H1 (cell line): ENCODE results near the gene SRPK3. TPM values are rescaled to one million over a fixed set of nuclear protein-coding genes. Genes with fewer than 3 reads are reported as not detected.

Experiments
- CTCF ChIA-PET: fragments of 300-600 bp; sonication (Branson Sonifier 250); formaldehyde crosslinking; loops from one replicate; lab custom pipeline; 2021; ENCODE audit not compliant: partially characterized antibody; lab: Charles Lee
- POLR2A ChIA-PET: fragments of 300-600 bp; sonication (Branson Sonifier 250); formaldehyde crosslinking; loops from one replicate; lab custom pipeline; 2021; ENCODE audit warnings: inconsistent platforms; ENCODE audit not compliant: partially characterized antibody; lab: Charles Lee
- DNase-seq, 2 experiments: peaks; one replicate each; pipeline versions ENCODE4 v3.0.0 to v3.0.0-alpha.2; 2010 to 2022; ENCODE audit warnings: low spot score in 2 of 2, low read depth in 1 of 2, mixed read lengths in 1 of 2
- FAIRE-seq: peaks from 2 replicates; lab custom pipeline; 2011; peaks lifted over from hg19 to GRCh38; lab: Jason Lieb, UNC
- H2AFZ ChIP-seq: 2 replicates; pipeline ENCODE4 v1.8.1; 2012; ENCODE audit warnings: low read length, inconsistent platforms
- H2AK5ac ChIP-seq: 2 replicates; pipeline ENCODE4 v1.6.1; 2013; ENCODE audit warnings: low read depth, low read length
- H2BK120ac ChIP-seq: replicated peaks from 2 replicates; pipeline ENCODE3; 2013; ENCODE audit warnings: low read depth, low read length, inconsistent platforms
- H2BK12ac ChIP-seq: 2 replicates; pipeline ENCODE4 v1.6.1; 2013; ENCODE audit warnings: low read depth, low read length
- H2BK15ac ChIP-seq: 2 replicates; pipeline ENCODE4 v1.6.1; 2013; ENCODE audit warnings: low read length
- H2BK20ac ChIP-seq: 2 replicates; pipeline ENCODE4 v1.6.1; 2013; ENCODE audit warnings: low read length
- H2BK5ac ChIP-seq: 2 replicates; pipeline ENCODE4 v1.6.1; 2013; ENCODE audit warnings: low read depth, low read length
- H3K14ac ChIP-seq: 2 replicates; pipeline ENCODE4 v1.6.1; 2013; ENCODE audit warnings: inconsistent platforms; ENCODE audit not compliant: insufficient read length
- H3K18ac ChIP-seq: 2 replicates; pipeline ENCODE4 v1.6.1; 2013; ENCODE audit warnings: low read length; ENCODE audit errors: extremely low read depth
- H3K23ac ChIP-seq: 2 replicates; pipeline ENCODE4 v1.6.1; 2013; ENCODE audit warnings: inconsistent platforms; ENCODE audit not compliant: insufficient read length
- H3K23me2 ChIP-seq: 2 replicates; pipeline ENCODE4 v1.6.1; 2013; ENCODE audit warnings: low read depth, low read length
- H3K27ac ChIP-seq: 2 replicates; pipeline ENCODE4 v1.6.1; 2011; ENCODE audit warnings: low read depth, low read length, inconsistent platforms
- H3K27me3 ChIP-seq, 4 experiments: replicated peaks in 1 of 4; 1 replicate in 1 of 4; 2 replicates in 3 of 4; pipeline versions ENCODE4 v1.6.1 to v1.8.1; 2011 to 2013; ENCODE audit warnings: low read length in 3 of 4, mild to moderate bottlenecking in 3 of 4, inconsistent platforms in 2 of 4, mixed read lengths in 2 of 4, moderate library complexity in 1 of 4; ENCODE audit not compliant: control insufficient read depth in 3 of 4, insufficient read depth in 3 of 4; ENCODE audit errors: extremely low read depth in 1 of 4
- H3K36me3 ChIP-seq, 4 experiments: 2 replicates each; pipeline versions ENCODE4 v1.6.1 to v1.8.1; 2011 to 2013; ENCODE audit warnings: mild to moderate bottlenecking in 4 of 4, low read length in 3 of 4, moderate library complexity in 2 of 4, control low read depth in 1 of 4, inconsistent platforms in 1 of 4; ENCODE audit not compliant: insufficient read depth in 4 of 4, control insufficient read depth in 2 of 4
- H3K4ac ChIP-seq: replicated peaks from 2 replicates; pipeline ENCODE3; 2013; ENCODE audit warnings: low read length, low read depth, mixed read lengths, inconsistent platforms; ENCODE audit not compliant: insufficient read length
- H3K4me1 ChIP-seq, 4 experiments: replicated peaks in 1 of 4; 1 replicate in 1 of 4; 2 replicates in 3 of 4; pipeline versions ENCODE4 v1.6.1 to v1.8.1; 2011 to 2013; ENCODE audit warnings: low read length in 3 of 4, inconsistent platforms in 2 of 4, mixed read lengths in 1 of 4; ENCODE audit not compliant: insufficient read depth in 4 of 4, control insufficient read depth in 3 of 4
- H3K4me2 ChIP-seq, 2 experiments: 2 replicates each; pipeline versions ENCODE4 v1.6.1 to v1.8.1; 2011 to 2013; ENCODE audit warnings: low read depth in 2 of 2, low read length in 2 of 2, control low read depth in 1 of 2, inconsistent platforms in 1 of 2, mild to moderate bottlenecking in 1 of 2; ENCODE audit not compliant: insufficient read depth in 1 of 2
- H3K4me3 ChIP-seq, 4 experiments: fragments of 200-600, 300-600 bp in 1 of 4; sonication (generic), shearing (Covaris generic), sonication (Bioruptor Twin) in 1 of 4; 2 replicates each; pipeline versions ENCODE4 v1.5.1 to v1.8.1; 2011 to 2016; ENCODE audit warnings: low read length in 4 of 4, low read depth in 3 of 4, control low read depth in 2 of 4, inconsistent platforms in 2 of 4, mild to moderate bottlenecking in 2 of 4, mixed read lengths in 1 of 4, moderate library complexity in 1 of 4; ENCODE audit not compliant: insufficient read depth in 2 of 4; ENCODE audit errors: extremely low read depth in 1 of 4
- H3K56ac ChIP-seq: replicated peaks from 2 replicates; pipeline ENCODE3; 2013; ENCODE audit warnings: low read depth, mild to moderate bottlenecking, mixed read lengths, low read length, inconsistent platforms; ENCODE audit not compliant: insufficient read length
- H3K79me1 ChIP-seq: 2 replicates; pipeline ENCODE4 v1.6.1; 2013; ENCODE audit warnings: low read depth, low read length, control low read depth
- H3K79me2 ChIP-seq, 2 experiments: 2 replicates each; pipeline versions ENCODE4 v1.6.1 to v1.8.1; 2012 to 2013; ENCODE audit warnings: low read length in 2 of 2, mild to moderate bottlenecking in 2 of 2, inconsistent platforms in 1 of 2; ENCODE audit not compliant: insufficient read depth in 2 of 2, control insufficient read depth in 1 of 2
- H3K9ac ChIP-seq, 4 experiments: replicated peaks in 1 of 4; 1 replicate in 1 of 4; 2 replicates in 3 of 4; pipeline versions ENCODE4 v1.6.1 to v1.8.1; 2011 to 2013; ENCODE audit warnings: low read depth in 3 of 4, low read length in 3 of 4, control low read depth in 2 of 4, mild to moderate bottlenecking in 2 of 4, moderate library complexity in 2 of 4, inconsistent platforms in 1 of 4; ENCODE audit errors: extremely low read depth in 1 of 4
- H3K9me3 ChIP-seq, 2 experiments: 2 replicates each; pipeline versions ENCODE4 v1.6.1 to v1.8.1; 2012 to 2013; ENCODE audit warnings: mild to moderate bottlenecking in 2 of 2, moderate library complexity in 2 of 2, control low read depth in 1 of 2, inconsistent platforms in 1 of 2, low read depth in 1 of 2, low read length in 1 of 2, mixed read lengths in 1 of 2; ENCODE audit not compliant: insufficient read depth in 2 of 2
- H4K20me1 ChIP-seq, 2 experiments: replicated peaks in 1 of 2; 2 replicates each; pipeline versions ENCODE3 to v1.8.1; 2011 to 2013; ENCODE audit warnings: inconsistent platforms in 2 of 2, low read length in 2 of 2, mild to moderate bottlenecking in 1 of 2; ENCODE audit not compliant: insufficient read depth in 2 of 2, control insufficient read depth in 1 of 2
- H4K5ac ChIP-seq: 2 replicates; pipeline ENCODE4 v1.6.1; 2013; ENCODE audit warnings: low read length, low read depth, mixed read lengths, inconsistent platforms; ENCODE audit not compliant: insufficient read length
- H4K8ac ChIP-seq: 2 replicates; pipeline ENCODE4 v1.8.0; 2013; ENCODE audit warnings: mild to moderate bottlenecking, moderate library complexity, low read length, inconsistent platforms; ENCODE audit not compliant: insufficient read depth; ENCODE audit errors: extremely low read depth
- H4K91ac ChIP-seq: replicated peaks from 2 replicates; pipeline ENCODE3; 2013; ENCODE audit warnings: low read length, mixed read lengths, inconsistent platforms; ENCODE audit not compliant: insufficient read length
- ATF3 ChIP-seq: IDR thresholded peaks from 2 replicates; pipeline ENCODE4 v1.6.1; 2011; ENCODE audit warnings: low read depth, mild to moderate bottlenecking, low read length; ENCODE audit not compliant: insufficient read depth
- CBX5 ChIP-seq: fragments of 300-800, 300-1000 bp; sonication (generic); IDR thresholded peaks from 2 replicates; pipeline ENCODE4 v1.7.1; 2016; ENCODE audit warnings: antibody characterized with exemption, low read length, low read depth
- CHD1 ChIP-seq: IDR thresholded peaks from 2 replicates; pipeline ENCODE4 v1.6.1; 2012; ENCODE audit warnings: low read depth, low read length, improper control_type of control experiment
- CREB1 ChIP-seq: IDR thresholded peaks from 2 replicates; pipeline ENCODE4 v1.6.1; 2012; ENCODE audit warnings: inconsistent platforms
- EP300 ChIP-seq, 2 experiments: IDR thresholded peaks; 1 replicate in 1 of 2; 2 replicates in 1 of 2; pipeline ENCODE4 v1.6.1; 2011 to 2012; ENCODE audit warnings: low read depth in 2 of 2, low read length in 2 of 2, mild to moderate bottlenecking in 2 of 2, borderline replicate concordance in 1 of 2, inconsistent platforms in 1 of 2, moderate library complexity in 1 of 2
- FOSL1 ChIP-seq: IDR thresholded peaks from 2 replicates; pipeline ENCODE4 v1.6.1; 2011; ENCODE audit warnings: mild to moderate bottlenecking, low read depth, low read length, moderate library complexity; ENCODE audit not compliant: insufficient read depth
- JUND ChIP-seq: IDR thresholded peaks from 2 replicates; pipeline ENCODE4 v1.6.1; 2011; ENCODE audit warnings: mild to moderate bottlenecking, improper control_type of control experiment, low read length
- KDM4A ChIP-seq: IDR thresholded peaks from one replicate; pipeline ENCODE4 v1.7.1; 2012; ENCODE audit warnings: low read depth, mild to moderate bottlenecking, moderate library complexity, low read length, inconsistent platforms; ENCODE audit not compliant: severe bottlenecking
- MAFK ChIP-seq: IDR thresholded peaks from 2 replicates; pipeline ENCODE4 v1.6.1; 2012; ENCODE audit warnings: low read depth, mild to moderate bottlenecking, improper control_type of control experiment, low read length
- POU5F1 ChIP-seq: IDR thresholded peaks from 2 replicates; pipeline ENCODE4 v1.6.1; 2011; ENCODE audit warnings: low read depth, mild to moderate bottlenecking, low read length, moderate library complexity
- RXRA ChIP-seq: IDR thresholded peaks from 2 replicates; pipeline ENCODE4 v1.6.1; 2011; ENCODE audit warnings: low read depth, mild to moderate bottlenecking, low read length, moderate library complexity; ENCODE audit not compliant: insufficient read depth
- SIX5 ChIP-seq: IDR thresholded peaks from 2 replicates; pipeline ENCODE4 v1.6.1; 2011; ENCODE audit warnings: mild to moderate bottlenecking, low read depth, low read length
- SRF ChIP-seq: IDR thresholded peaks from 2 replicates; pipeline ENCODE4 v1.6.1; 2011; ENCODE audit warnings: mild to moderate bottlenecking, low read depth, low read length, moderate library complexity
- TCF12 ChIP-seq: IDR thresholded peaks from 2 replicates; pipeline ENCODE4 v1.6.1; 2011; ENCODE audit warnings: low read depth, mild to moderate bottlenecking, low read length
- WGBS, 2 experiments: shearing (Covaris generic) in 1 of 2; methylation state at CpG; one replicate each; pipeline versions ENCODE4 v1.1.6 to v1.1.7; 2013 to 2015; ENCODE audit warnings: low lambda C conversion rate in 2 of 2, mixed read lengths in 2 of 2, inconsistent platforms in 1 of 2, low coverage in 1 of 2, missing lambda C conversion rate in 1 of 2; ENCODE audit not compliant: insufficient replicate concordance in 2 of 2, insufficient coverage in 1 of 2, insufficient read length in 1 of 2; ENCODE audit errors: extremely low coverage in 1 of 2, missing lambda C conversion rate in 1 of 2; 5-methylcytosine and 5-hydroxymethylcytosine counted together
- polyA plus RNA-seq, 7 experiments: library from polyadenylated mRNA; depleted of rRNA in 3 of 7; stranded (reverse) in 5 of 7; unstranded in 2 of 7; fragments of >200 nt in 5 of 7; fragments of 200-250 nt in 2 of 7; gene quantifications; 1 replicate in 5 of 7; 2 replicates in 1 of 7; 4 replicates in 1 of 7; pipeline versions ENCODE4 v1.2.1 to v1.2.3, GENCODE V29; 2011 to 2013; ENCODE audit warnings: missing spikeins in 2 of 7, mixed read lengths in 2 of 7
- total RNA-seq: library from RNA; stranded (reverse); fragmentation: NEBNext Ultra II Directional; extraction: Animal tissue kit (Norgen Biotek cat#: 25700); gene quantifications from 2 replicates; pipeline ENCODE4 v1.2.1, GENCODE V29; 2021

Gene SRPK3
- total and polyA plus RNA-seq, 2 of the 8 experiments (the other 6 are each of a cell fraction or from before 2014, with no cell fraction given) = not detected

GRCh38 chrX:153750127-153750774 is 30.6 kb upstream of the SRPK3 start:
- Histone ChIP-seq H3K27me3 (no peaks in the 10 kb centered on the region), H3K79me1 (no peaks in the 10 kb centered on the region), H3K23ac (no peak overlapping the region), H3K27ac (no peak overlapping the region), H3K4me3 (no peak overlapping the region), H2BK15ac (no peak overlapping the region), H2BK5ac (no peak overlapping the region), H3K9ac (no peak overlapping the region), H2BK12ac (no peak overlapping the region), H3K4me2 (no peak overlapping the region), H3K4ac (no peak overlapping the region), H3K56ac (no peak overlapping the region), H3K36me3 (no peaks in the 10 kb centered on the region), H3K23me2 (no peaks in the 10 kb centered on the region), H4K91ac (no peak overlapping the region), H4K8ac (no peak overlapping the region), H2AK5ac (no peak overlapping the region), H3K18ac (no peak overlapping the region), H2BK20ac (no peak overlapping the region), H3K4me1 (no peaks in the 10 kb centered on the region; a peak in 1 of 7 replicates), H2AFZ (no peak overlapping the region), H4K5ac (no peak overlapping the region), H4K20me1 (no peaks in the 10 kb centered on the region), H2BK120ac (no peak overlapping the region), H3K14ac (no peak overlapping the region), H3K9me3 (no peaks in the 10 kb centered on the region), H3K79me2 (no peaks in the 10 kb centered on the region)
- 90% methylated on average over 12 of the region's 12 CpGs; no CpG with 5 or more reads in 1 of the 2 experiments for whole genome bisulfite sequencing, 2 experiments
- CTCF ChIA-PET = interaction anchor here (0.6 kb wide), 1 partner anchor 757 kb away, joined by 3 read pairs; no protein-coding TSS in a partner anchor
- DNase-seq = no peak
- FAIRE-seq = peak; percentile 39
- POLR2A ChIA-PET = interaction anchor here (2.0 kb wide), 1 partner anchor 23 kb away, joined by 5 read pairs; no protein-coding TSS in a partner anchor
- TF ChIP-seq MAFK (no peak), JUND (no peak), FOSL1 (no peak), TCF12 (no peak), SRF (no peak), KDM4A (no peak), ATF3 (no peak), CHD1 (no peak), EP300 (IDR thresholded peaks at IDR 0.05; ENCODE audit: borderline replicate concordance in 1 of 2, low read depth in 2 of 2, low read length in 2 of 2) (no peak), CBX5 (no peak), RXRA (no peak), POU5F1 (no peak), CREB1 (no peak), SIX5 (no peak)
